ENCODE data around the gene CTAGE9.

GRCh38 chr6:131724114-131724513, 13.3 kb upstream of the CTAGE9 start:
- no peak for TF ChIP-seq CTCF (IDR thresholded peaks at IDR 0.05 in 8 of 11, conservative IDR thresholded peaks at IDR 0.05 in 3 of 11)
- no peak for TF ChIP-seq POLR2AphosphoS5 (IDR thresholded peaks at IDR 0.05)
- TF ChIP-seq POLR2A (IDR thresholded peaks at IDR 0.05): no peak
